Stomach (tissue), 9 donors: ENCODE measurements around the gene RRAGD. TPM values are rescaled to one million over a fixed set of nuclear protein-coding genes. Genes with fewer than 3 reads are reported as not detected.

Experiments
- DNase-seq, 2 donors: peaks; one replicate each; pipeline versions ENCODE4 v3.0.0 to v3.0.0-alpha.2; 2013 to 2019
- H3K27ac ChIP-seq, 5 donors: fragments of 200-600 bp in 4 of 5; sonication (generic) in 4 of 5; one replicate each; pipeline ENCODE4 v1.5.1; 2013 to 2019; ENCODE audit warnings: mild to moderate bottlenecking in 1 of 5, moderate library complexity in 1 of 5
- H3K27me3 ChIP-seq, 3 donors: fragments of 200-600 bp; sonication (generic); one replicate each; pipeline ENCODE4 v1.5.1; 2017 to 2019; ENCODE audit warnings: mixed run types in 1 of 3
- H3K36me3 ChIP-seq, 4 donors: fragments of 200-600 bp; sonication (generic); 1 replicate in 3 of 4; 2 replicates in 1 of 4; pipeline ENCODE4 v1.5.1; 2016 to 2019
- H3K4me1 ChIP-seq, 4 donors: fragments of 200-600 bp; sonication (generic); one replicate each; pipeline ENCODE4 v1.5.1; 2016 to 2019
- H3K4me3 ChIP-seq, 4 donors: fragments of 200-600 bp; sonication (generic) in 3 of 4; one replicate each; pipeline ENCODE4 v1.5.1; 2016 to 2019; ENCODE audit warnings: mild to moderate bottlenecking in 1 of 4
- H3K9me3 ChIP-seq, 4 donors: fragments of 200-600 bp; sonication (generic); one replicate each; pipeline ENCODE4 v1.5.1; 2016 to 2019
- CTCF ChIP-seq, 7 experiments: fragments of 450-650 bp in 4 of 7; fragments of 200-600 bp in 3 of 7; sonication (generic) in 3 of 7; IDR thresholded peaks; one replicate each; pipeline ENCODE4 v1.5.1; 2016 to 2019; ENCODE audit warnings: antibody characterized with exemption in 7 of 7, control low read depth in 2 of 7, mild to moderate bottlenecking in 1 of 7
- EP300 ChIP-seq: sonication (generic); formaldehyde crosslinking; IDR thresholded peaks from one replicate; pipeline ENCODE4 v1.6.1; 2017; ENCODE audit warnings: antibody characterized with exemption
- POLR2A ChIP-seq, 4 donors: fragments of 450-650 bp; IDR thresholded peaks; one replicate each; pipeline ENCODE4 v1.6.1; 2016; ENCODE audit warnings: antibody characterized with exemption in 4 of 4, control low read depth in 2 of 4, mild to moderate bottlenecking in 1 of 4, moderate library complexity in 1 of 4
- POLR2AphosphoS5 ChIP-seq, 3 donors: sonication (generic); formaldehyde crosslinking; IDR thresholded peaks; one replicate each; pipeline ENCODE4 v1.6.1; 2016; ENCODE audit warnings: antibody characterized with exemption in 3 of 3
- WGBS, 5 donors: extraction: QIAGEN DNeasy Blood & Tissue Kit in 3 of 5; methylation state at CpG; one replicate each; pipeline versions ENCODE4 v1.1.5 to v1.1.7; 2013 to 2018; 5-methylcytosine and 5-hydroxymethylcytosine counted together
- intact Hi-C: fragments of 100-400 bp; cut with DNase I; formaldehyde crosslinking; loops from one replicate; pipeline ENCODE4 v1.15.1; 2023; ENCODE audit warnings: low total_unique reads
- polyA plus RNA-seq, 3 donors: library from polyadenylated mRNA; stranded (reverse); fragments of 200-250 nt; gene quantifications; one replicate each; pipeline ENCODE4 v1.2.3, GENCODE V29; 2013
- total RNA-seq, 5 donors: library from RNA; depleted of rRNA; stranded (reverse); fragments of >200 nt; gene quantifications; one replicate each; pipeline versions ENCODE4 v1.1.0 to v1.2.3, GENCODE V29; 2014 to 2016
- donor health status: healthy with polysubstance abuse.
- donor health status: Bipolar disorder and iron deficiency.
- donor health status: healthy.

RRAGD gene
- total and polyA plus RNA-seq, 8 donors = 1.7 to 45.1 (median 4.4) TPM

- DNase-seq = no peak
- Histone ChIP-seq H3K27ac (peak overlapping the region in 1 of 5 donors; percentile 16), H3K9me3 (no peaks in the 10 kb centered on the region), H3K36me3 (no peaks in the 10 kb centered on the region), H3K4me3 (no peak overlapping the region), H3K27me3 (no peaks in the 10 kb centered on the region), H3K4me1 (peaks cover 0 to 25% (median 19%) of the 10 kb centered on the region in 4 donors)
- no peak for TF ChIP-seq EP300
- TF ChIP-seq POLR2AphosphoS5 (IDR thresholded peaks at IDR 0.05) = no peak
- TF ChIP-seq POLR2A (IDR thresholded peaks at IDR 0.05) = no peak
- TF ChIP-seq CTCF (IDR thresholded peaks at IDR 0.05) = no peak
- intact Hi-C loops = no loop called here
- WGBS, 5 donors = 84 to 93% (median 90%) methylated on average over 2 of the region's 2 CpGs
Measured at GRCh38 chr6:89355511-89356194, 56.4 kb downstream of the RRAGD start.

- peaks cover 3 to 43% (median 32%) of the 10 kb centered on the region in 4 donors for H3K4me1 ChIP-seq
- no peaks in the 10 kb centered on the region for H3K36me3 ChIP-seq
- no peaks in the 10 kb centered on the region for H3K27me3 ChIP-seq
- no peak for DNase-seq
- 78 to 90% (median 86%) methylated on average over 2 of the region's 2 CpGs for WGBS, 5 donors
- intact Hi-C loops = no loop called here
- no peak for TF ChIP-seq CTCF (IDR thresholded peaks at IDR 0.05)
- no peak for TF ChIP-seq EP300
- no peak for TF ChIP-seq POLR2A (IDR thresholded peaks at IDR 0.05)
- no peak for TF ChIP-seq POLR2AphosphoS5 (IDR thresholded peaks at IDR 0.05)
- peak overlapping the region in 2 of 5 donors; percentile 99 for H3K27ac ChIP-seq
- H3K9me3 ChIP-seq = no peaks in the 10 kb centered on the region
- H3K4me3 ChIP-seq = peak overlapping the region in 1 of 4 donors; percentile 64
Measured at GRCh38 chr6:89353702-89354392, 58.2 kb downstream of the RRAGD start.

GRCh38 chr6:89353118-89353556 lies 58.9 kb downstream of the RRAGD start:
- intact Hi-C loops = no loop called here
- H3K4me3 ChIP-seq = peak overlapping the region; percentile 62 to 82 (median 66)
- peaks cover 10 to 50% (median 38%) of the 10 kb centered on the region in 4 donors for H3K4me1 ChIP-seq
- H3K27me3 ChIP-seq = no peaks in the 10 kb centered on the region
- peak overlapping the region; percentile 97 to 99 (median 99) for H3K27ac ChIP-seq
- 39 to 52% (median 45%) methylated on average over 27 of the region's 27 CpGs for WGBS, 5 donors
- no peak for DNase-seq
- no peak for TF ChIP-seq EP300
- H3K9me3 ChIP-seq = no peaks in the 10 kb centered on the region
- H3K36me3 ChIP-seq = no peaks in the 10 kb centered on the region

- intact Hi-C loops = no loop called here
- TF ChIP-seq POLR2A (IDR thresholded peaks at IDR 0.05) = peak in 1 of 4 donors; percentile 61
- TF ChIP-seq POLR2AphosphoS5 (IDR thresholded peaks at IDR 0.05) = peak; percentile 50 to 96 (median 94)
- TF ChIP-seq EP300 = no peak
- TF ChIP-seq CTCF (IDR thresholded peaks at IDR 0.05) = no peak
- H3K36me3 ChIP-seq = no peaks in the 10 kb centered on the region
- peak within 1 kb of the TSS; percentile 62 to 82 (median 66) for H3K4me3 ChIP-seq
- WGBS, 5 donors = 0 to 1% (median 0%) methylated on average over 11 to 102 of the region's 102 CpGs
- H3K27ac ChIP-seq = peak within 1 kb of the TSS; percentile 97 to 99 (median 99)
- H3K27me3 ChIP-seq = no peaks in the 10 kb centered on the region
- peak; percentile 96 to 97 for DNase-seq
- H3K4me1 ChIP-seq = peaks cover 17 to 57% (median 45%) of the 10 kb centered on the region in 4 donors
- H3K9me3 ChIP-seq = no peaks in the 10 kb centered on the region
Measured at GRCh38 chr6:89352278-89353117, 59.6 kb downstream of the RRAGD start, which contains the start of gene UBE2J1. Gene UBE2J1 (minus strand): TSS chr6:89352722. CDS start chr6:89352569, 153 bp downstream.
